HepG2 (cell line): ENCODE results near the gene CHN2. TPM values are rescaled to one million over a fixed set of nuclear protein-coding genes. Genes with fewer than 3 reads are reported as not detected.
A peak's percentile ranks its signal among the peaks of the same experiment; 100 is the strongest.

Experiments used
- BHLHE40 ChIP-seq: IDR thresholded peaks from 2 replicates; pipeline ENCODE4 v1.6.1; 2011; ENCODE audit warnings: low read length, improper control_type of control experiment
- BORCS8-MEF2B ChIP-seq: sonication (generic); formaldehyde crosslinking; IDR thresholded peaks from 2 replicates; pipeline ENCODE4 v1.8.0; 2022; ENCODE audit warnings: mild to moderate bottlenecking, missing genetic modification reagents
- E2F1 ChIP-seq: sonication (generic); formaldehyde crosslinking; IDR thresholded peaks from 2 replicates; pipeline ENCODE4 v1.5.0; 2020; ENCODE audit warnings: missing genetic modification reagents
- ELF4 ChIP-seq: sonication (generic); formaldehyde crosslinking; IDR thresholded peaks from 2 replicates; pipeline ENCODE4 v1.5.0; 2020; ENCODE audit warnings: missing genetic modification reagents, mild to moderate bottlenecking, moderate library complexity, borderline replicate concordance
- EZH2 ChIP-seq: conservative IDR thresholded peaks from 2 replicates; pipeline ENCODE4 v1.6.1; 2012; ENCODE audit warnings: mild to moderate bottlenecking, low read depth, low read length, moderate library complexity
- GTF2F1 ChIP-seq: fragments of 150-350 bp; IDR thresholded peaks from 2 replicates; pipeline ENCODE4 v1.6.1; 2014; ENCODE audit warnings: low read length
- HMG20B ChIP-seq: conservative IDR thresholded peaks from 2 replicates; pipeline ENCODE4 v1.6.1; 2016; ENCODE audit warnings: missing genetic modification reagents, missing compliant biosample characterization
- IKZF4 ChIP-seq: sonication (generic); formaldehyde crosslinking; IDR thresholded peaks from 2 replicates; pipeline ENCODE4 v1.5.1; 2020; ENCODE audit warnings: borderline replicate concordance, mild to moderate bottlenecking, low read depth, missing genetic modification reagents; ENCODE audit errors: not compliant biosample characterization
- IKZF5 ChIP-seq: IDR thresholded peaks from 2 replicates; pipeline ENCODE4 v1.6.1; 2018; ENCODE audit warnings: missing genetic modification reagents, mild to moderate bottlenecking, missing compliant biosample characterization
- JUNB ChIP-seq: sonication (generic); formaldehyde crosslinking; IDR thresholded peaks from 2 replicates; pipeline ENCODE4 v1.8.0; 2022; ENCODE audit warnings: missing genetic modification reagents, mild to moderate bottlenecking, borderline replicate concordance
- REL ChIP-seq: sonication (generic); formaldehyde crosslinking; conservative IDR thresholded peaks from 2 replicates; pipeline ENCODE4 v1.8.0; 2022; ENCODE audit warnings: mild to moderate bottlenecking, missing genetic modification reagents, moderate library complexity
- SIX4 ChIP-seq: sonication (generic); formaldehyde crosslinking; IDR thresholded peaks from 2 replicates; pipeline ENCODE4 v1.4.0; 2020; ENCODE audit warnings: missing genetic modification reagents
- SNAPC5 ChIP-seq: sonication (generic); formaldehyde crosslinking; IDR thresholded peaks from 2 replicates; pipeline ENCODE4 v1.8.1; 2023; ENCODE audit warnings: mild to moderate bottlenecking, missing genetic modification reagents, borderline replicate concordance
- ZBTB44 ChIP-seq: sonication (generic); formaldehyde crosslinking; IDR thresholded peaks from 2 replicates; pipeline ENCODE4 v1.4.0; 2020; ENCODE audit warnings: missing genetic modification reagents
- ZBTB7A ChIP-seq: sonication (generic); formaldehyde crosslinking; IDR thresholded peaks from 2 replicates; pipeline ENCODE4 v1.8.0; 2022; ENCODE audit warnings: mild to moderate bottlenecking, missing genetic modification reagents
- ZC3H13 ChIP-seq: sonication (generic); formaldehyde crosslinking; IDR thresholded peaks from 2 replicates; pipeline ENCODE4 v1.8.1; 2023; ENCODE audit warnings: mild to moderate bottlenecking, missing genetic modification reagents, moderate library complexity
- ZNF121 ChIP-seq: sonication (generic); formaldehyde crosslinking; IDR thresholded peaks from 2 replicates; pipeline ENCODE4 v1.5.0; 2020; ENCODE audit warnings: mild to moderate bottlenecking, missing genetic modification reagents
- ZNF275 ChIP-seq: sonication (generic); formaldehyde crosslinking; IDR thresholded peaks from 2 replicates; pipeline ENCODE4 v1.8.0; 2022; ENCODE audit warnings: missing genetic modification reagents, mild to moderate bottlenecking, inconsistent platforms, borderline replicate concordance
- ZNF431 ChIP-seq: sonication (generic); formaldehyde crosslinking; IDR thresholded peaks from 2 replicates; pipeline ENCODE4 v1.9.0; 2022; ENCODE audit warnings: missing genetic modification reagents, low read depth, mild to moderate bottlenecking, borderline replicate concordance
- ZNF883 ChIP-seq: sonication (generic); formaldehyde crosslinking; IDR thresholded peaks from 2 replicates; pipeline ENCODE4 v1.5.1; 2020; ENCODE audit warnings: mild to moderate bottlenecking, missing genetic modification reagents; ENCODE audit errors: not compliant biosample characterization
- ZSCAN25 ChIP-seq: sonication (generic); formaldehyde crosslinking; IDR thresholded peaks from 2 replicates; pipeline ENCODE4 v1.8.0; 2022; ENCODE audit warnings: mild to moderate bottlenecking, missing genetic modification reagents
- polyA plus RNA-seq, 8 experiments: library from polyadenylated mRNA; depleted of rRNA in 3 of 8; stranded (reverse) in 7 of 8; unstranded in 1 of 8; fragments of >200 nt; fragmentation: Illumina TruSeq in 4 of 8; extraction: Trizol in 4 of 8; gene quantifications; 2 replicates each; pipeline versions ENCODE4 v1.2.1 to v1.2.3, GENCODE V29; 2011 to 2016; ENCODE audit warnings: low read depth in 4 of 8, missing spikeins in 1 of 8, mixed read lengths in 1 of 8; ENCODE audit not compliant: insufficient read depth in 1 of 8
- total RNA-seq, 5 experiments: library from RNA; depleted of rRNA; stranded (reverse); fragments of >200 nt; fragmentation: Illumina TruSeq; extraction: Trizol; gene quantifications; 2 replicates each; pipeline ENCODE4 v1.2.3, GENCODE V29; 2016; ENCODE audit warnings: low read depth in 1 of 5
- TF ChIP-seq, protein P1 (sequence below): sonication (generic); formaldehyde crosslinking; IDR thresholded peaks from 2 replicates; pipeline ENCODE4 v1.9.0; 2022; ENCODE audit warnings: low read depth, missing genetic modification reagents

The CHN2 gene
- total and polyA plus RNA-seq, 2 of the 13 experiments (the other 11 are each of a cell fraction or from before 2014, with no cell fraction given), result 23.5 to 30.5 TPM

GRCh38 chr7:29291723-29292618 is 97.4 kb downstream of the CHN2 start (continued):
- TF ChIP-seq ELF4 (CRISPR knock-in tag), result no peak
- no peak for TF ChIP-seq ZNF121 (CRISPR knock-in tag)
- TF ChIP-seq ZNF275 (CRISPR knock-in tag), result no peak
- no peak for TF ChIP-seq BORCS8-MEF2B
- 0 out of 2 replicates have a peak, but pooled peaks have one; percentile 31 for TF ChIP-seq SIX4 (CRISPR knock-in tag)
- no peak for TF ChIP-seq ZBTB7A (CRISPR knock-in tag)
- TF ChIP-seq ZBTB44 (CRISPR knock-in tag), result no peak
- no peak for TF ChIP-seq GTF2F1
- TF ChIP-seq JUNB (CRISPR knock-in tag), result no peak
- TF ChIP-seq, protein P1, sequence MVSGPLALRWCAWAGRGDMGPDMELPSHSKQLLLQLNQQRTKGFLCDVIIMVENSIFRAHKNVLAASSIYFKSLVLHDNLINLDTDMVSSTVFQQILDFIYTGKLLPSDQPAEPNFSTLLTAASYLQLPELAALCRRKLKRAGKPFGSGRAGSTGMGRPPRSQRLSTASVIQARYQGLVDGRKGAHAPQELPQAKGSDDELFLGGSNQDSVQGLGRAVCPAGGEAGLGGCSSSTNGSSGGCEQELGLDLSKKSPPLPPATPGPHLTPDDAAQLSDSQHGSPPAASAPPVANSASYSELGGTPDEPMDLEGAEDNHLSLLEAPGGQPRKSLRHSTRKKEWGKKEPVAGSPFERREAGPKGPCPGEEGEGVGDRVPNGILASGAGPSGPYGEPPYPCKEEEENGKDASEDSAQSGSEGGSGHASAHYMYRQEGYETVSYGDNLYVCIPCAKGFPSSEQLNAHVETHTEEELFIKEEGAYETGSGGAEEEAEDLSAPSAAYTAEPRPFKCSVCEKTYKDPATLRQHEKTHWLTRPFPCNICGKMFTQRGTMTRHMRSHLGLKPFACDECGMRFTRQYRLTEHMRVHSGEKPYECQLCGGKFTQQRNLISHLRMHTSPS (CRISPR knock-in tag), result peak; percentile 81; the same call in 1 of the 2 replicates
- no peak for TF ChIP-seq ZSCAN25 (CRISPR knock-in tag)
- TF ChIP-seq ZNF883 (CRISPR knock-in tag), result no peak
- no peak for TF ChIP-seq REL
- TF ChIP-seq E2F1 (CRISPR knock-in tag), result no peak
- no peak for TF ChIP-seq SNAPC5 (CRISPR knock-in tag)
- TF ChIP-seq ZC3H13, result no peak
- no peak for TF ChIP-seq EZH2
- TF ChIP-seq HMG20B, result 0 out of 2 replicates have a peak, but pooled peaks have one; percentile 34
- TF ChIP-seq BHLHE40, result no peak
- TF ChIP-seq ZNF431, result no peak
- no peak for TF ChIP-seq IKZF5
- TF ChIP-seq IKZF4, result no peak
